Endothelial cell of umbilical vein (primary cell): ENCODE measurements around the gene KIF20B. TPM values are rescaled to one million over a fixed set of nuclear protein-coding genes. Genes with fewer than 3 reads are reported as not detected.

Source experiments
- BruUV-seq: library from RNA; stranded (reverse); fragments of 400-500 nt; replicated peaks from 2 replicates; lab custom pipeline; 2021; lab: Mats Ljungman, UMichigan
- CTCF ChIA-PET: fragments of 300-600, 350-600 bp; sonication (Branson Sonifier 250); formaldehyde crosslinking; loops from one replicate; lab custom pipeline; 2021; ENCODE audit warnings: antibody characterized with exemption, inconsistent platforms; lab: Charles Lee
- POLR2A ChIA-PET: fragments of 300-600, 350-600 bp; sonication (Branson Sonifier 250); formaldehyde crosslinking; loops from one replicate; lab custom pipeline; 2021; ENCODE audit warnings: antibody characterized with exemption, inconsistent platforms; lab: Charles Lee
- DNase-seq: peaks from one replicate; pipeline ENCODE4 v3.0.0-alpha.2; 2011; ENCODE audit warnings: low read depth, low spot score
- FAIRE-seq: peaks from 2 replicates; lab custom pipeline; 2011; peaks lifted over from hg19 to GRCh38; lab: Jason Lieb, UNC
- H2AFZ ChIP-seq: 2 replicates; pipeline ENCODE4 v1.6.0; 2012; ENCODE audit warnings: low read depth, low read length, control low read depth, inconsistent platforms
- H3K27ac ChIP-seq: 2 replicates; pipeline ENCODE4 v1.5.1; 2011; ENCODE audit warnings: low read depth, mild to moderate bottlenecking, control low read depth, low read length, moderate library complexity; ENCODE audit not compliant: insufficient read depth
- H3K27me3 ChIP-seq, 2 experiments: 2 replicates each; pipeline versions ENCODE4 v1.6.0 to v1.6.1; 2011; ENCODE audit warnings: low read length in 2 of 2, mixed read lengths in 1 of 2; ENCODE audit not compliant: control insufficient read depth in 2 of 2, insufficient read depth in 2 of 2
- H3K36me3 ChIP-seq, 2 experiments: 2 replicates in 1 of 2; 3 replicates in 1 of 2; pipeline ENCODE4 v1.5.1; 2011; ENCODE audit warnings: low read length in 2 of 2, mild to moderate bottlenecking in 1 of 2, moderate library complexity in 1 of 2; ENCODE audit not compliant: control insufficient read depth in 2 of 2, insufficient read depth in 2 of 2; ENCODE audit errors: extremely low read depth in 1 of 2
- H3K4me1 ChIP-seq: 3 replicates; pipeline ENCODE4 v1.5.1; 2011; ENCODE audit warnings: mild to moderate bottlenecking, low read length; ENCODE audit not compliant: control insufficient read depth, insufficient read depth; ENCODE audit errors: extremely low read depth
- H3K4me2 ChIP-seq: 2 replicates; pipeline ENCODE4 v1.6.1; 2011; ENCODE audit warnings: low read length, control low read depth, mixed read lengths; ENCODE audit not compliant: insufficient read depth
- H3K4me3 ChIP-seq, 3 experiments: fragments of 200-600 bp in 1 of 3; sonication (generic), shearing (Covaris generic) in 1 of 3; replicated peaks in 1 of 3; 2 replicates each; pipeline ENCODE4 v1.5.1; 2011 to 2016; ENCODE audit warnings: control low read depth in 3 of 3, low read length in 3 of 3, mild to moderate bottlenecking in 2 of 3, inconsistent platforms in 1 of 3, low read depth in 1 of 3, moderate library complexity in 1 of 3; ENCODE audit not compliant: insufficient read depth in 1 of 3
- H3K79me2 ChIP-seq: 2 replicates; pipeline ENCODE4 v1.6.0; 2012; ENCODE audit warnings: low read length, inconsistent platforms; ENCODE audit not compliant: control insufficient read depth, insufficient read depth
- H3K9ac ChIP-seq: replicated peaks from 2 replicates; pipeline ENCODE3; 2011; ENCODE audit warnings: low read length, control low read depth; ENCODE audit not compliant: insufficient read depth; ENCODE audit errors: extremely low read depth
- H3K9me1 ChIP-seq: replicated peaks from 3 replicates; pipeline ENCODE4 v1.6.0; 2011; ENCODE audit warnings: mild to moderate bottlenecking, low read length; ENCODE audit not compliant: control insufficient read depth, insufficient read depth; ENCODE audit errors: extremely low read depth
- H3K9me3 ChIP-seq: replicated peaks from 2 replicates; pipeline ENCODE4 v1.5.1; 2012; ENCODE audit warnings: low read length, inconsistent platforms; ENCODE audit not compliant: control insufficient read depth, insufficient read depth
- H4K20me1 ChIP-seq: replicated peaks from 2 replicates; pipeline ENCODE3; 2011; ENCODE audit warnings: mild to moderate bottlenecking, low read length; ENCODE audit not compliant: control insufficient read depth, insufficient read depth; ENCODE audit errors: extremely low read depth
- CTCF ChIP-seq, 2 donors: IDR thresholded peaks; 1 replicate in 1 of 2; 2 replicates in 1 of 2; pipeline ENCODE4 v1.5.1; 2011; ENCODE audit warnings: low read length in 2 of 2, mild to moderate bottlenecking in 2 of 2, moderate library complexity in 2 of 2, control low read depth in 1 of 2, inconsistent platforms in 1 of 2, low read depth in 1 of 2; ENCODE audit not compliant: insufficient read depth in 1 of 2; ENCODE audit errors: extremely low read depth in 1 of 2
- EZH2 ChIP-seq: IDR thresholded peaks from 2 replicates; pipeline ENCODE4 v1.6.1; 2012; ENCODE audit warnings: borderline replicate concordance, low read depth, mild to moderate bottlenecking, moderate library complexity, low read length, inconsistent platforms; ENCODE audit not compliant: severe bottlenecking
- FOS ChIP-seq: IDR thresholded peaks from 2 replicates; pipeline ENCODE4 v1.6.1; 2011; ENCODE audit warnings: mild to moderate bottlenecking, low read length, moderate library complexity, borderline replicate concordance; ENCODE audit not compliant: insufficient read depth
- GATA2 ChIP-seq: IDR thresholded peaks from 2 replicates; pipeline ENCODE4 v1.7.0; 2011; ENCODE audit warnings: low read depth, mild to moderate bottlenecking, moderate library complexity, mixed read lengths, low read length; ENCODE audit not compliant: insufficient read length, insufficient read depth
- JUN ChIP-seq: IDR thresholded peaks from 2 replicates; pipeline ENCODE4 v1.6.1; 2011; ENCODE audit warnings: borderline replicate concordance, low read depth; ENCODE audit not compliant: insufficient read length, insufficient read depth
- MAX ChIP-seq: IDR thresholded peaks from 2 replicates; pipeline ENCODE4 v1.6.1; 2011; ENCODE audit not compliant: insufficient read depth, insufficient read length
- MYC ChIP-seq: IDR thresholded peaks from one replicate; pipeline ENCODE4 v1.6.1; 2011; ENCODE audit warnings: mild to moderate bottlenecking, low read depth, low read length
- POLR2A ChIP-seq: IDR thresholded peaks from 2 replicates; pipeline ENCODE4 v1.6.1; 2012; ENCODE audit warnings: low read depth, mild to moderate bottlenecking, control low read depth, low read length
- POLR2AphosphoS5 ChIP-seq: IDR thresholded peaks from 2 replicates; pipeline ENCODE4 v1.6.1; 2012; ENCODE audit warnings: low read depth, mild to moderate bottlenecking, control low read depth, low read length, moderate library complexity; ENCODE audit not compliant: insufficient read depth
- dilution Hi-C: fragments of 300-500 bp; cut with MboI; formaldehyde crosslinking; loops from one replicate; pipeline ENCODE4 v1.15.0; 2019; ENCODE audit warnings: low sequenced_read_pairs; ENCODE audit not compliant: extremely low pct_ligation_motif_present
- intact Hi-C: fragments of 100-400 bp; cut with micrococcal nuclease; formaldehyde crosslinking; loops from one replicate; pipeline ENCODE4 v1.10.0; 2022
- polyA plus RNA-seq, 4 experiments: library from polyadenylated mRNA; depleted of rRNA in 3 of 4; stranded (reverse) in 3 of 4; unstranded in 1 of 4; fragments of >200 nt; gene quantifications; 2 replicates each; pipeline versions ENCODE4 v1.2.1 to v1.2.3, GENCODE V29; 2011 to 2012; ENCODE audit warnings: missing spikeins in 1 of 4
- total RNA-seq: library from RNA; stranded (reverse); gene quantifications from 2 replicates; pipeline ENCODE4 v1.2.3, GENCODE V29; 2021

The KIF20B gene
- total and polyA plus RNA-seq, 2 donors (not counting 3 experiments of a cell fraction or from before 2014, with no cell fraction given) = 2.6 to 39.7 TPM

- Histone ChIP-seq H3K9me1 (no peaks in the 10 kb centered on the region), H3K4me3 (no peak overlapping the region), H4K20me1 (no peaks in the 10 kb centered on the region), H3K9ac (no peak overlapping the region), H3K36me3 (no peaks in the 10 kb centered on the region), H3K79me2 (no peaks in the 10 kb centered on the region), H3K4me1 (no peaks in the 10 kb centered on the region), H2AFZ (no peak overlapping the region), H3K9me3 (no peaks in the 10 kb centered on the region), H3K27ac (no peak overlapping the region), H3K4me2 (no peak overlapping the region), H3K27me3 (peaks cover 0 to 2% of the 10 kb centered on the region in 2 experiments)
- CTCF ChIA-PET = interaction anchor here (1.0 to 1.6 kb wide), 2 partner anchors 795 to 797 kb away, joined by 3 read pairs; no protein-coding TSS in a partner anchor
- intact Hi-C loops (loop anchor here (10.0 kb wide), 3 partner anchors 157 to 947 kb away; no protein-coding TSS in a partner anchor), dilution Hi-C loops (no loop called here)
- TF ChIP-seq POLR2AphosphoS5 (no peak), GATA2 (no peak), MAX (no peak), JUN (no peak), CTCF (IDR thresholded peaks at IDR 0.05; ENCODE audit: extremely low read depth in 1 of 2, insufficient read depth in 1 of 2, low read depth in 1 of 2, low read length in 2 of 2) (no peak), FOS (no peak), MYC (no peak), EZH2 (no peak), POLR2A (no peak)
- BruUV-seq = no TSS peak
- POLR2A ChIA-PET = no interaction called here
- FAIRE-seq = no peak
- DNase-seq = no peak
Measured at GRCh38 chr10:89798092-89798491, 96.7 kb downstream of the KIF20B start.
